Esophagus squamous epithelium (tissue), 5 donors: Measurements from ENCODE around the gene TRIM36. TPM values are rescaled to one million over a fixed set of nuclear protein-coding genes. Genes with fewer than 3 reads are reported as not detected.

ENCODE experiments used
- DNase-seq: peaks from one replicate; lab custom pipeline; 2025; lab: John Stamatoyannopoulos, UW
- H3K27ac ChIP-seq, 4 donors: fragments of 200-600 bp; sonication (generic); one replicate each; pipeline ENCODE4 v1.5.1; 2016 to 2019; ENCODE audit warnings: mild to moderate bottlenecking in 1 of 4
- H3K27me3 ChIP-seq, 4 donors: fragments of 200-600 bp; sonication (generic); 1 replicate in 3 of 4; 2 replicates in 1 of 4; pipeline versions ENCODE4 v1.5.1 to v1.6.0; 2017 to 2021; ENCODE audit warnings: antibody characterized with exemption in 1 of 4
- H3K36me3 ChIP-seq, 3 donors: fragments of 200-600 bp; sonication (generic); one replicate each; pipeline ENCODE4 v1.5.1; 2016 to 2019
- H3K4me1 ChIP-seq, 3 donors: fragments of 200-600 bp; sonication (generic); one replicate each; pipeline ENCODE4 v1.5.1; 2017 to 2019
- H3K4me3 ChIP-seq, 4 donors: fragments of 200-600 bp; sonication (generic); 1 replicate in 3 of 4; 2 replicates in 1 of 4; pipeline ENCODE4 v1.5.1; 2016 to 2019; ENCODE audit warnings: mild to moderate bottlenecking in 2 of 4, moderate library complexity in 1 of 4
- H3K9me3 ChIP-seq, 3 donors: fragments of 200-600 bp; sonication (generic); one replicate each; pipeline ENCODE4 v1.5.1; 2016 to 2019
- CTCF ChIP-seq, 6 experiments: fragments of 450-650 bp in 4 of 6; fragments of 200-600 bp in 2 of 6; sonication (generic) in 2 of 6; IDR thresholded peaks; one replicate each; pipeline ENCODE4 v1.5.1; 2016 to 2019; ENCODE audit warnings: antibody characterized with exemption in 6 of 6, mild to moderate bottlenecking in 4 of 6, moderate library complexity in 4 of 6
- POLR2A ChIP-seq, 4 donors: fragments of 450-650 bp; IDR thresholded peaks; one replicate each; pipeline ENCODE4 v1.6.1; 2017; ENCODE audit warnings: antibody characterized with exemption in 4 of 4, mild to moderate bottlenecking in 4 of 4, moderate library complexity in 3 of 4
- WGBS, 2 donors: methylation state at CpG; one replicate each; pipeline ENCODE4 v1.1.5; 2018; 5-methylcytosine and 5-hydroxymethylcytosine counted together
- intact Hi-C: fragments of 100-400 bp; cut with DNase I; formaldehyde crosslinking; loops from one replicate; pipeline ENCODE4 v1.15.0; 2022
- total RNA-seq, 4 donors: library from RNA; depleted of rRNA; stranded (reverse); fragments of >200 nt; gene quantifications; one replicate each; pipeline ENCODE4 v1.1.0, GENCODE V29; 2016
- donor health status: DM: yes; HTN: yes; CAD: no.

The TRIM36 gene
- total RNA-seq, 4 donors from 2014 or later: 0.40 to 0.76 (median 0.47) TPM; not detected in 1

DNA sequence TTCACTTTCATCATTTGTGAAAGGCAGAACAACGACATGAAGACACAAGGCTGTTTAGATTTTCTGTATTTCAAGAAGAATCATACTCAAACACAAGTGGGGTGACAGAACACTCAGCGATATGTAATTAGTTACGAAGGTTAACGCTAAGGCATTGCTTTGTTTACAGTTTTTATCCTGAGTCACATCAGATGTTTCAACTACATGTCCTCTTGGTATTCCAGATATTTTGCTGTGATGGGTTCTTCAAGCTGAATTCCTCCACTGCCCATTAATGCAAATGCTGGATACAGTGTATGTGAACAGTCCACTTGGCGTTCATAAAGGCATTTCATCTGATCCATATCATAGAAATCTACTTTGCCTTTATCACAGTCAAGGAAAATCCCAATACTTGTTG, 43.4 kb downstream of the TRIM36 start:
- intact Hi-C loops: no loop called here

GRCh38 chr5:115124741-115125140, 45.0 kb downstream of the TRIM36 start:
- Histone ChIP-seq H3K9me3 (no peaks in the 10 kb centered on the region), H3K4me3 (no peak overlapping the region), H3K27ac (no peak overlapping the region), H3K36me3 (no peaks in the 10 kb centered on the region), H3K27me3 (no peaks in the 10 kb centered on the region), H3K4me1 (no peaks in the 10 kb centered on the region)
- WGBS, 2 donors: 35 to 40% methylated on average over 1 of the region's 1 CpG
- intact Hi-C loops: no loop called here
- DNase-seq: no peak
- TF ChIP-seq POLR2A (IDR thresholded peaks at IDR 0.05): no peak
- TF ChIP-seq CTCF (IDR thresholded peaks at IDR 0.05): no peak

More for the DNA sequence above, 43.4 kb downstream of the TRIM36 start:
- H3K9me3 ChIP-seq: no peaks in the 10 kb centered on the region
- no peaks in the 10 kb centered on the region for H3K27me3 ChIP-seq
- no peak overlapping the region for H3K4me3 ChIP-seq
- DNase-seq: no peak
- H3K27ac ChIP-seq: no peak overlapping the region
- no peaks in the 10 kb centered on the region for H3K4me1 ChIP-seq
- H3K36me3 ChIP-seq: no peaks in the 10 kb centered on the region
- WGBS, 2 donors: 56 to 74% methylated on average over 5 of the region's 5 CpGs
- TF ChIP-seq CTCF (IDR thresholded peaks at IDR 0.05): no peak
- TF ChIP-seq POLR2A (IDR thresholded peaks at IDR 0.05): no peak

- Histone ChIP-seq H3K9me3 (no peaks in the 10 kb centered on the region), H3K4me3 (no peak overlapping the region), H3K4me1 (no peaks in the 10 kb centered on the region), H3K27ac (no peak overlapping the region), H3K27me3 (peaks cover 0 to 10% (median 0%) of the 10 kb centered on the region in 4 donors), H3K36me3 (no peaks in the 10 kb centered on the region)
- TF ChIP-seq CTCF (IDR thresholded peaks at IDR 0.05) (no peak), POLR2A (IDR thresholded peaks at IDR 0.05) (no peak)
- DNase-seq: no peak
- intact Hi-C loops: no loop called here
Observed at GRCh38 chr5:115116001-115116400, 53.7 kb downstream of the TRIM36 start.

GRCh38 chr5:115109840-115110239, 59.9 kb downstream of the TRIM36 start:
- no peaks in the 10 kb centered on the region for H3K9me3 ChIP-seq
- no peak for TF ChIP-seq POLR2A (IDR thresholded peaks at IDR 0.05)
- no peak for TF ChIP-seq CTCF (IDR thresholded peaks at IDR 0.05)

DNA sequence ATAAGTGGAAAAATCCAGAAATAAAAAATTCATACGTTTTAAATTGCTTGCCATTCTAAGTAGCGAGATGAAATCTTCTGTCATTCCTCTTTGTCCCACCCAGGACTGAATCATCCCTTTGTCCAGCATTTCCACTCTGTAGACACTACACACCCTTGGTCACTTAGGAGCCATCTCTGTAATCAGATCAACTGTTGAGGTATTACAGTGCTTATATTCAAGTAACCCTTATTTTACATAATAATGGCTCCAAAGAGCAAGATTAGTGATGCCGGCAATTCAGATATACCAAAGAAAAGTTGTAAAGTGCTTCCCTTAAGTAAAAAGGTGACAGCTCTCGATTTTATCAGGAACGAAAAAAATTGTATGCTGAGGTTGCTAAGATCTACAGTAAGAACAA, 60.4 kb downstream of the TRIM36 start:
- no peak overlapping the region for H3K27ac ChIP-seq
- WGBS, 2 donors: 75% methylated on average over 5 of the region's 5 CpGs
- TF ChIP-seq POLR2A (IDR thresholded peaks at IDR 0.05): no peak
- no peak for TF ChIP-seq CTCF (IDR thresholded peaks at IDR 0.05)
- no peaks in the 10 kb centered on the region for H3K36me3 ChIP-seq
- H3K4me1 ChIP-seq: no peaks in the 10 kb centered on the region
- no peak for DNase-seq
- H3K9me3 ChIP-seq: no peaks in the 10 kb centered on the region
- H3K27me3 ChIP-seq: peaks cover 0 to 26% (median 0%) of the 10 kb centered on the region in 4 donors
- intact Hi-C loops: no loop called here
- no peak overlapping the region for H3K4me3 ChIP-seq

More at GRCh38 chr5:115109840-115110239, 59.9 kb downstream of the TRIM36 start:
- Histone ChIP-seq H3K27ac (no peak overlapping the region), H3K36me3 (no peaks in the 10 kb centered on the region), H3K4me1 (no peaks in the 10 kb centered on the region), H3K4me3 (no peak overlapping the region), H3K27me3 (peaks cover 0 to 22% (median 0%) of the 10 kb centered on the region in 4 donors)
- no peak for DNase-seq
- 74 to 80% methylated on average over 5 of the region's 5 CpGs for WGBS, 2 donors
- intact Hi-C loops: no loop called here
